RWPE2 (cell line): Measurements from ENCODE around the gene GADL1.

ENCODE experiments used
- ATAC-seq: fragments of 200-7000 bp; cut with Tn5 transposase; 3 replicates; pipeline ENCODE4 v1.9.1; 2021; ENCODE audit warnings: low read depth
- DNase-seq: peaks from one replicate; pipeline ENCODE4 v3.0.0-alpha.2; 2020; ENCODE audit warnings: low spot score
- H3K27ac ChIP-seq: fragments of 450-650 bp; 2 replicates; pipeline ENCODE4 v1.5.1; 2017; ENCODE audit warnings: mild to moderate bottlenecking; ENCODE audit not compliant: poor library complexity, severe bottlenecking
- H3K27me3 ChIP-seq: fragments of 250-450 bp; sonication (Bioruptor Pico); 2 replicates; pipeline ENCODE4 v1.5.1; 2021; ENCODE audit warnings: mild to moderate bottlenecking, moderate library complexity; ENCODE audit not compliant: insufficient read depth, poor library complexity, severe bottlenecking
- H3K36me3 ChIP-seq: fragments of 250-450 bp; sonication (Bioruptor Pico); 2 replicates; pipeline ENCODE4 v1.5.1; 2020; ENCODE audit warnings: low read depth, mild to moderate bottlenecking, moderate library complexity
- H3K4me1 ChIP-seq: fragments of 250-450 bp; sonication (Bioruptor Pico); 2 replicates; pipeline ENCODE4 v1.5.1; 2021; ENCODE audit warnings: mild to moderate bottlenecking, moderate library complexity; ENCODE audit not compliant: insufficient read depth, poor library complexity, severe bottlenecking
- H3K4me3 ChIP-seq: fragments of 250-450 bp; sonication (Bioruptor Pico); 2 replicates; pipeline ENCODE4 v1.5.1; 2021; ENCODE audit warnings: mild to moderate bottlenecking, moderate library complexity; ENCODE audit not compliant: severe bottlenecking
- H3K9me3 ChIP-seq: fragments of 250-450 bp; sonication (Bioruptor Pico); 2 replicates; pipeline ENCODE4 v1.5.1; 2021; ENCODE audit warnings: mild to moderate bottlenecking, moderate library complexity; ENCODE audit not compliant: severe bottlenecking
- CTCF ChIP-seq: fragments of 450-650 bp; IDR thresholded peaks from one replicate; pipeline ENCODE4 v1.5.1; 2017; ENCODE audit warnings: mild to moderate bottlenecking, moderate library complexity; ENCODE audit not compliant: poor library complexity, severe bottlenecking

The GADL1 gene

GRCh38 chr3:30843877-30844276 lies 50.6 kb downstream of the GADL1 start:
- ATAC-seq (no peak), DNase-seq (no peak)

GRCh38 chr3:30836141-30836540 lies 58.3 kb downstream of the GADL1 start:
- ATAC-seq (no peak), DNase-seq (no peak)
- Histone ChIP-seq H3K9me3 (no peaks in the 10 kb centered on the region), H3K27me3 (no peaks in the 10 kb centered on the region), H3K36me3 (no peaks in the 10 kb centered on the region), H3K4me1 (no peaks in the 10 kb centered on the region), H3K4me3 (no peak overlapping the region), H3K27ac (no peak overlapping the region)
- no peak for TF ChIP-seq CTCF

More at GRCh38 chr3:30843877-30844276, 50.6 kb downstream of the GADL1 start:
- Histone ChIP-seq H3K27me3 (peaks cover 14% of the 10 kb centered on the region), H3K36me3 (no peaks in the 10 kb centered on the region), H3K4me1 (no peaks in the 10 kb centered on the region), H3K27ac (no peak overlapping the region), H3K9me3 (no peaks in the 10 kb centered on the region), H3K4me3 (no peak overlapping the region)
- no peak for TF ChIP-seq CTCF

GRCh38 chr3:30835667-30836066 lies 58.8 kb downstream of the GADL1 start:
- no peak for TF ChIP-seq CTCF

GRCh38 chr3:30832961-30833575 lies 61.4 kb downstream of the GADL1 start:
- no peak overlapping the region for H3K27ac ChIP-seq

More at GRCh38 chr3:30835667-30836066, 58.8 kb downstream of the GADL1 start:
- DNase-seq (no peak), ATAC-seq (no peak)
- Histone ChIP-seq H3K27me3 (no peaks in the 10 kb centered on the region), H3K9me3 (no peaks in the 10 kb centered on the region), H3K4me1 (no peaks in the 10 kb centered on the region), H3K27ac (no peak overlapping the region), H3K4me3 (no peak overlapping the region), H3K36me3 (no peaks in the 10 kb centered on the region)

More at GRCh38 chr3:30832961-30833575, 61.4 kb downstream of the GADL1 start:
- Histone ChIP-seq H3K36me3 (no peaks in the 10 kb centered on the region), H3K27me3 (no peaks in the 10 kb centered on the region), H3K9me3 (no peaks in the 10 kb centered on the region), H3K4me1 (no peaks in the 10 kb centered on the region), H3K4me3 (no peak overlapping the region)
- ATAC-seq (no peak), DNase-seq (no peak)
- TF ChIP-seq CTCF, result no peak
